Activated CD4-positive, alpha-beta T cell treated with anti-CD3 and anti-CD28 coated beads, Interleukin-2, Interleukin-4, amounts not matched to agents 100 ng/mL and 50 ng/mL, durations not matched to agents 16 hours and 8 hours (primary cell): Measurements from ENCODE around the gene CCBE1.
"Not testable (repeated sequence)": the region's sequence is repeated elsewhere in the genome, so short reads cannot be mapped to it uniquely, and the experiment has no call there.

ENCODE experiments used
- DNase-seq: peaks from one replicate; pipeline ENCODE4 v3.0.0-alpha.2; 2020; ENCODE audit warnings: low spot score

CCBE1 gene

GRCh38 chr18:59539108-59539507 is 158.1 kb downstream of the CCBE1 start:
- no peak for DNase-seq

GRCh38 chr18:59537579-59537978 is 159.6 kb downstream of the CCBE1 start:
- DNase-seq = no peak

- peak; percentile 14 for DNase-seq
Measured at GRCh38 chr18:59536166-59536565, 161.1 kb downstream of the CCBE1 start.

- DNase-seq = no peak
Measured at GRCh38 chr18:59535055-59535454, 162.2 kb downstream of the CCBE1 start.

- no peak for DNase-seq
Measured at GRCh38 chr18:59528866-59529265, 168.4 kb downstream of the CCBE1 start.

- no peak for DNase-seq
Measured at GRCh38 chr18:59520562-59521355, 176.5 kb downstream of the CCBE1 start.

GRCh38 chr18:59518705-59519104 is 178.5 kb downstream of the CCBE1 start:
- no peak for DNase-seq

GRCh38 chr18:59517446-59518165 is 179.6 kb downstream of the CCBE1 start:
- no peak for DNase-seq

- no peak for DNase-seq
Measured at GRCh38 chr18:59516356-59517155, 180.7 kb downstream of the CCBE1 start.

- not testable (repeated sequence) for DNase-seq
Measured at GRCh38 chr18:59515956-59516355, 181.3 kb downstream of the CCBE1 start.

- DNase-seq = no peak
Measured at GRCh38 chr18:59515147-59515546, 182.1 kb downstream of the CCBE1 start.

GRCh38 chr18:59514203-59514602 is 183.0 kb downstream of the CCBE1 start:
- no peak for DNase-seq

GRCh38 chr18:59512025-59512755 is 185.0 kb downstream of the CCBE1 start:
- no peak for DNase-seq

GRCh38 chr18:59509481-59510442 is 187.5 kb downstream of the CCBE1 start:
- DNase-seq = no peak

GRCh38 chr18:59505356-59505755 is 191.9 kb downstream of the CCBE1 start:
- no peak for DNase-seq

- DNase-seq = no peak
Measured at GRCh38 chr18:59502274-59503175, 194.7 kb downstream of the CCBE1 start.

GRCh38 chr18:59501920-59502273 is 195.3 kb downstream of the CCBE1 start:
- no peak for DNase-seq

- DNase-seq = no peak
Measured at GRCh38 chr18:59500765-59501164, 196.5 kb downstream of the CCBE1 start.

GRCh38 chr18:59498506-59499086 is 198.6 kb downstream of the CCBE1 start:
- no peak for DNase-seq
